Spleen (tissue), 7 donors: ENCODE results near the gene CABLES2.

Experiments used
- CTCF ChIP-seq, 11 experiments: fragments of 200-600 bp in 7 of 11; fragments of 450-650 bp in 4 of 11; sonication (generic) in 4 of 11; IDR thresholded peaks in 8 of 11; conservative IDR thresholded peaks in 3 of 11; 1 replicate in 7 of 11; 2 replicates in 4 of 11; pipeline versions ENCODE4 v1.4.0 to v1.8.0; 2016 to 2021; ENCODE audit warnings: antibody characterized with exemption in 11 of 11, inconsistent platforms in 4 of 11, mild to moderate bottlenecking in 1 of 11
- POLR2A ChIP-seq, 3 donors: fragments of 450-650 bp; IDR thresholded peaks; one replicate each; pipeline ENCODE4 v1.5.1; 2017; ENCODE audit warnings: antibody characterized with exemption in 3 of 3, mild to moderate bottlenecking in 1 of 3
- donor health status: DM: no; HTN: no; CAD: no; lungs with moderate emphysema.
- donor health status: DM: no; HTN: no; CAD: no.
- donor health status: DM: no; HTN: no; CAD: no.

- no peak for TF ChIP-seq CTCF (IDR thresholded peaks at IDR 0.05 in 8 of 11, conservative IDR thresholded peaks at IDR 0.05 in 3 of 11)
- no peak for TF ChIP-seq POLR2A (IDR thresholded peaks at IDR 0.05)
These were observed 17.4 kb downstream of the CABLES2 start for GRCh38 chr20:62389601-62390087.
